Measurements from ENCODE around the gene PIGS.
A peak's percentile ranks its signal among the peaks of the same experiment; 100 is the strongest.

PIGS gene

DNA sequence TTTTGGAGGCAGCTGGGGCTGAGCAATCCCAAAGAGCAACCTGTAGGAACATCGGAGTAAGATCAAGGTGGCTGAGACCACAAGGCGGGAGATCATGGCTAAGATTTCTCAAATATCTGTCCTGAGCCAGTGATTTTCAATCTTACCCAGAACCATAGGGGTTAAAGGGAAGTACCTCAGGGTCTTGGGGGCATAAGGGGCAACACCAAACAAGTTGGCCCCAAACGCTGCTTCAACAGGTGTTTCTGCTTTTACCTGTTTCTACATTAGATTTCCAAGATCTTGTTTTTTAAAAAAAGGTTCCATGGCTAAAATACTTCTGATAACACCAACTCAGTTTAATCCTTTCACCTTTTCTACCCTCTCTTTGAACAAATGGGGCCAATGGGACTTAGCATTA is 16.3 kb downstream of the PIGS start:
- TF ChIP-seq CTCF (IDR thresholded peaks at IDR 0.05), result no peak
- DNase-seq (ENCODE audit: low spot score), result no peak
- H3K27ac ChIP-seq, result no peak overlapping the region

DNA sequence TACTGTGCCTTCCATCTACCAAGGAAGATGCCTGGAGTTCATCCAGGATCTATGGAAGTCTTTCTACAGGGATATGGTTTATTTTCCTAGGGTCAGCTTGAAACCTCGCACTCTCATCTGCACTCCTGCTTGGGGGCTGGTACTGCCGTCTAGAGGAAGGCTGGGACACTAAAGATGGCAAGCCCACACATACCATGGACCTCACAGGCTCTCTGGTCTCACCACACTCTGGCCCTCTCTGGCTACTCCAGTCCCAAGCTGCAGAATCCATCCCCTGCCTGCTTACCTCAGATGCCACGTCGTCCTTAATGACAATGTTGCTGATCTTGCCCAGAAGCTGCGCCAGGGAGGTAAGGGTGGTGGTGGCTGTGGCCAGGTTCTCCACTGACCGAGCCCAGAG is 16.8 kb downstream of the PIGS start:
- no peak for DNase-seq (ENCODE audit: low spot score)
- TF ChIP-seq CTCF (IDR thresholded peaks at IDR 0.05), result no peak
- Histone ChIP-seq H3K27ac (no peak overlapping the region), H3K4me3 (no peak overlapping the region)

More for the DNA sequence above, 16.3 kb downstream of the PIGS start:
- H3K4me3 ChIP-seq, result no peak overlapping the region

DNA sequence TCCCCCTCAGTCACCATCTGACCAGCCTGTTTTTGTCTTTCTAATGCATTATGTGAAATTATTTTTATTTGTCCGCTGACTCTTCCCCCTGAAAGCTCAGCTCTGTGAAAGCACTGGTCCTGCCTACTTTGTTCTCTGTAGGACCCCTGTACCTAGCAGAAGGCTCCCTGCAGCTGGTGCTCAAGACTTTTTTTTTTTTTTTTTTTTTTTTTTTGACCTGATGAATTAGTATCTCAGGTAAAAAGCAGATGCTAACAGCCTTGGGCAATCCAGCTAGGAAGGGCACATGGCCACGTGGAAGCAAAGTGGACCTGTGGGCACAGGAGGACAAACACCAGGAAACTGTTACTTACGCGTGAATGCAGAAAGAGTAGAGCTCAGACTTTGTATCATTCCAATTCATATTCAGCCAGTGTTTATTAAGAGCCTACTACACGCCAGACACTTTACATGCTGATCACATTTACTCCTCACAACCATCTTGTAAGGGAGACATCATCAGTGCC is 18.3 kb downstream of the PIGS start:
- DNase-seq (ENCODE audit: low spot score), result no peak
- Histone ChIP-seq H3K27ac (peak overlapping the region in 1 of 2 donors; percentile 74), H3K4me3 (peak overlapping the region; percentile 86)
- TF ChIP-seq CTCF (IDR thresholded peaks at IDR 0.05), result no peak

DNA sequence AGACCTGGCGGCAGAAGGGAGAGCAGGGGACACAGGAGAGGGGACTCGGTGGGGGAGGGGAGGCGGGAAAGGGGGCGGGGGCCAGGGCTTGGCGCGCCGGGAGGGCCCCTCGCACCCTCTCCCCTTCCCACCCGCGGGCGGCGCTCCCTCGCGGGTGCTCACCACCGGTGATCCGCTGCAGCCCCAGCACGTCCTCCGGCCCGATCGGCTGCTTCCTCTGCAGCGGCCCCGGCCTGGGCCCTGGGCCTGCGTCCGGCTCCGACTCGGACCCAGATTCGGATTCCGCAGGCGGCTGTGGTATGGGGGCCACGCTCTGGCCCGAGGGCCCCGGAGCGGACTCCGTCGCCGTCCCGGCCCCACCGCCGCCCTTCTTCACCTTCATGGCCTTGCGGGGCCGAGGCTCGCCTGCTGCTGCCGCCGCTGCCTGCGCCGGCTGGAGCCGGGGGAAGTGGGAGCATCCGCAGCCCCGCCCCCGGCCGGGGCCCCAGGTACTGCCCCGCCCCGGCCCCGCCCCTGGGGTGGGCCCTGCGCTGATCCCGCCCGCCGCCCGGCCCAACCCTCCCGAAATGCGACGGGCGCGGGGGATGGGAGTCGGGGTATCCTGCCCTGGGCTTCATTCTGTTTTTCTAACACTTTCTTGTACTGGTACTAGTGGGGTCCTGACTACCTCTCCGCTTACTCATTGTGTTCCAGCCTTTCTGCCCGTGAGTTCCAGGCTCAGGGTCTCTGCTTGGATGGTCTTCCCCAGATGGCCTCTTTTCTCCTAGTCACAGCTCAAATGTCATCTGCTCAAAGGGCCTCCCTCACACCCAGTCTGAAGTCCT is 18.9 kb downstream of the PIGS start, which contains the start of gene UNC119:
TSS of gene UNC119 (minus strand) at position 449 of the 824 bp plus-strand sequence. CDS start at position 382, 67 bp downstream.
- peak within 1 kb of the TSS; percentile 86 for H3K4me3 ChIP-seq
- no peak for DNase-seq (ENCODE audit: low spot score)
- TF ChIP-seq CTCF (IDR thresholded peaks at IDR 0.05), result no peak
- H3K27ac ChIP-seq, result peak within 1 kb of the TSS; percentile 74 to 78

- TF ChIP-seq CTCF (IDR thresholded peaks at IDR 0.05), result no peak
- peak overlapping the region in 1 of 2 donors; percentile 78 for H3K27ac ChIP-seq
- no peak for DNase-seq (ENCODE audit: low spot score)
- H3K4me3 ChIP-seq, result peak overlapping the region; percentile 86
Measured at GRCh38 chr17:28551421-28552175, 19.7 kb downstream of the PIGS start.

- DNase-seq (ENCODE audit: low spot score), result no peak
- no peak for TF ChIP-seq CTCF (IDR thresholded peaks at IDR 0.05)
- Histone ChIP-seq H3K27ac (no peak overlapping the region), H3K4me3 (no peak overlapping the region)
Measured at GRCh38 chr17:28550858-28551257, 20.5 kb downstream of the PIGS start.
